ENCODE data around the gene HAGHL.
"Not testable (repeated sequence)": the region's sequence is repeated elsewhere in the genome, so short reads cannot be mapped to it uniquely, and the experiment has no call there.

HAGHL gene

GRCh38 chr16:732332-732731, 5.4 kb downstream of the HAGHL start:
- no peak for DNase-seq

- DNase-seq: peak in 1 of 58 donors; percentile 31
These were observed 6.0 kb downstream of the HAGHL start for GRCh38 chr16:732936-733335.

- DNase-seq: no peak
These were observed 6.7 kb downstream of the HAGHL start for GRCh38 chr16:733382-734207.

GRCh38 chr16:734208-734980, 7.5 kb downstream of the HAGHL start:
- DNase-seq: peak in 1 of 58 donors; percentile 61

- no peak for DNase-seq
These were observed 8.3 kb downstream of the HAGHL start for GRCh38 chr16:734981-735881.

- DNase-seq: no peak
These were observed 9.1 kb downstream of the HAGHL start for GRCh38 chr16:735982-736453.

- DNase-seq: no peak
These were observed 10.1 kb downstream of the HAGHL start for GRCh38 chr16:736936-737481.

- DNase-seq: no peak
These were observed 12.9 kb downstream of the HAGHL start for GRCh38 chr16:739560-740458.

GRCh38 chr16:740459-740763, 13.5 kb downstream of the HAGHL start:
- DNase-seq: no peak

- DNase-seq: peak in 57 of 58 donors; percentile 16 to 90 (median 80)
These were observed 14.0 kb downstream of the HAGHL start, which contains the start of gene CIAO3 for GRCh38 chr16:740764-741505. Gene CIAO3, minus strand, starts transcription at chr16:740997. Its CDS starts 12 bp downstream, at chr16:740985.

GRCh38 chr16:741986-742629, 15.2 kb downstream of the HAGHL start:
- DNase-seq: no peak

- DNase-seq: not testable (repeated sequence)
These were observed 16.0 kb downstream of the HAGHL start for GRCh38 chr16:742894-743293.

GRCh38 chr16:743794-744500, 17.0 kb downstream of the HAGHL start:
- DNase-seq: no peak

- DNase-seq: no peak
These were observed 18.8 kb downstream of the HAGHL start for GRCh38 chr16:745739-746138.

- no peak for DNase-seq
These were observed 19.7 kb downstream of the HAGHL start for GRCh38 chr16:746637-747036.

GRCh38 chr16:747978-748746, 21.3 kb downstream of the HAGHL start:
- no peak for DNase-seq

- DNase-seq: no peak
These were observed 22.1 kb downstream of the HAGHL start for GRCh38 chr16:749010-749409.

Data from anterior cingulate cortex (tissue), 58 donors.